Kasumi-1 (cell line): ENCODE results near the gene KLK3.

Experiments used
- DNase-seq, 2 experiments: peaks; one replicate each; lab custom pipeline; 2025; lab: John Stamatoyannopoulos, UW

KLK3 gene

DNA sequence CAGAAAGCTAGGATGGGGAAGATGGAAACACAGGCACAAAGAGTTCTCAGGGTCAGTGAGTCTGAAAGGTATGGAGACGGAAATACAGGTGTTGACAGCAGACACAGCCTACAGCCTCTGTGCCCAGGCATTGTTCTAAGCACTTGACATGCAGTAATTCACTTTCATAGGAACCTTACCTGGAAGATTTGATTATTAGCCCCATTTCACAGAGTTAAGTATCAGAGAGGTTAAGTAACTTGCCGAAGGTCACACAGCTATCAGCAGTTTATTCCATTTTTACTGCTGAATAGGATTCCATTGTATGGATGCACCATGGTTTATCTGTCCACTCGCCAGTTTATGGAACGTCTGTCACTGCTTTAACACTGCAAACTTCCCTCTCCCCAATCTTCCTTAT, 43.3 kb downstream of the KLK3 start:
- DNase-seq = no peak

- no peak for DNase-seq
Observed at GRCh38 chr19:50899569-50899968, 44.9 kb downstream of the KLK3 start.

GRCh38 chr19:50902640-50903039, 47.9 kb downstream of the KLK3 start:
- DNase-seq = no peak

- DNase-seq = peak; percentile 29 to 54
Observed at GRCh38 chr19:50906217-50906616, 51.5 kb downstream of the KLK3 start.

GRCh38 chr19:50908336-50908735, 53.6 kb downstream of the KLK3 start:
- DNase-seq = no peak

- no peak for DNase-seq
Observed at GRCh38 chr19:50909240-50910070, 54.7 kb downstream of the KLK3 start.
